ENCODE results near the gene CCL24.

DNA sequence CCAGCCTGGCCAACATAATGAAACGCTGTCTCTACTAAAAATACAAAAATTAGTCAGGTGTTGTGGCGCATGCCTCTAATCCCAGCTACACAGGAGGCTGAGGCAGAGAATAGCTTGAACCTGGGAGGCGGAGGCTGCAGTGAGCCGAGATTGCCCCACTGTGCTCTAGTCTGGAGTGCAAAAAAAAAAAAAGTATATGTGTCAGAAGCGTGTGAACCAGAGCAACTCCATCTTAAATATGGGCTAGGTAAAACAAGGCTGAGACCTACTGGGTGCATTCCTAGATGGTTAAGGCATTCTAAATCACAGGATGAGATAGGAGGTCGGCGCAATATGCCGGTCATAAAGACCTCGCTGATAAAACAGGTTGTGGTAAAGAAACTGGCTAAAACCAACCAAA is 6.2 kb downstream of the CCL24 start:
- no peak for TF ChIP-seq POLR2AphosphoS5 (IDR thresholded peaks at IDR 0.05; ENCODE audit: low read depth, low read length)
- no peak for TF ChIP-seq POLR2A (IDR thresholded peaks at IDR 0.05; ENCODE audit: low read depth, low read length)
- TF ChIP-seq POU2F2 (IDR thresholded peaks at IDR 0.05; ENCODE audit: low read depth, low read length) = no peak
